Measurements from ENCODE around the gene RUNX3.

The RUNX3 gene

DNA sequence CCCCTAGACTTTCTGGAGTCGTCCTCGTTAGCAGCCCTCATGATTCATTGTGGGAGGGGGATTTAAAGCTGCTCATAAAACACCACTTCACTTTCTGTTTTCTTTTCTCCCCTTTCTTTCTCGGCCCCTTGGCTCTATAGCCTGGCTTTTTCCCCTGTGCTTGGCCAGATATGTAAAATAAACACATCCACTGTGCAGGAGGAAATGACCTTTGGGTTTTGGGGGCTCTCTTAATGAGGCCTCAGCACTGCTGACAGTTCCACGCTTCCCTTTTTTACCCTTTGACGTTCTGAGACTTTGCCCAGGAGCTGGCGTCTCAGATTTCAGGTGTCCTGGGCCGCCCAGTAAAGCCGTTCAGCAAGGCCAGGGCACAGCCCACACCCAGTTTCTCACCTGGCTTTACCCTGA lies 65.7 kb downstream of the RUNX3 start (continued):
- TF ChIP-seq WT1 (tag by site-specific recombination; IDR thresholded peaks at IDR 0.05) (peak; percentile 79), TRIM28 (IDR thresholded peaks at IDR 0.05; ENCODE audit: borderline replicate concordance, low read length) (peak; percentile 44; the same call in 1 of the 2 replicates), ZFHX2 (tag by site-specific recombination; conservative IDR thresholded peaks at IDR 0.05) (0 out of 2 replicates have a peak, but pooled peaks have one; percentile 34), TCF7L2 (IDR thresholded peaks at IDR 0.05; ENCODE audit: borderline replicate concordance, low read depth, low read length) (no peak), GLIS1 (tag by site-specific recombination; IDR thresholded peaks at IDR 0.05) (no peak), ZNF335 (tag by site-specific recombination; conservative IDR thresholded peaks at IDR 0.05) (no peak), ZNF223 (tag by site-specific recombination; IDR thresholded peaks at IDR 0.05) (no peak), ZNF600 (tag by site-specific recombination; IDR thresholded peaks at IDR 0.05) (no peak), SETDB1 (IDR thresholded peaks at IDR 0.05; ENCODE audit: insufficient read length, low read length) (no peak), ZNF529 (tag by site-specific recombination; IDR thresholded peaks at IDR 0.05; ENCODE audit: insufficient replicate concordance) (no peak), ZNF350 (tag by site-specific recombination; IDR thresholded peaks at IDR 0.05) (no peak), RBAK (tag by site-specific recombination; IDR thresholded peaks at IDR 0.05) (no peak), IKZF3 (tag by site-specific recombination; IDR thresholded peaks at IDR 0.05) (no peak), MZF1 (tag by site-specific recombination; IDR thresholded peaks at IDR 0.05; ENCODE audit: borderline replicate concordance) (0 out of 2 replicates have a peak, but pooled peaks have one; percentile 56)
- TF ChIP-seq, protein P1, sequence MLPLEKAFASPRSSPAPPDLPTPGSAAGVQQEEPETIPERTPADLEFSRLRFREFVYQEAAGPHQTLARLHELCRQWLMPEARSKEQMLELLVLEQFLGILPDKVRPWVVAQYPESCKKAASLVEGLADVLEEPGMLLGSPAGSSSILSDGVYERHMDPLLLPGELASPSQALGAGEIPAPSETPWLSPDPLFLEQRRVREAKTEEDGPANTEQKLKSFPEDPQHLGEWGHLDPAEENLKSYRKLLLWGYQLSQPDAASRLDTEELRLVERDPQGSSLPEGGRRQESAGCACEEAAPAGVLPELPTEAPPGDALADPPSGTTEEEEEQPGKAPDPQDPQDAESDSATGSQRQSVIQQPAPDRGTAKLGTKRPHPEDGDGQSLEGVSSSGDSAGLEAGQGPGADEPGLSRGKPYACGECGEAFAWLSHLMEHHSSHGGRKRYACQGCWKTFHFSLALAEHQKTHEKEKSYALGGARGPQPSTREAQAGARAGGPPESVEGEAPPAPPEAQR (tag by site-specific recombination; IDR thresholded peaks at IDR 0.05): no peak
- TF ChIP-seq, protein P2, sequence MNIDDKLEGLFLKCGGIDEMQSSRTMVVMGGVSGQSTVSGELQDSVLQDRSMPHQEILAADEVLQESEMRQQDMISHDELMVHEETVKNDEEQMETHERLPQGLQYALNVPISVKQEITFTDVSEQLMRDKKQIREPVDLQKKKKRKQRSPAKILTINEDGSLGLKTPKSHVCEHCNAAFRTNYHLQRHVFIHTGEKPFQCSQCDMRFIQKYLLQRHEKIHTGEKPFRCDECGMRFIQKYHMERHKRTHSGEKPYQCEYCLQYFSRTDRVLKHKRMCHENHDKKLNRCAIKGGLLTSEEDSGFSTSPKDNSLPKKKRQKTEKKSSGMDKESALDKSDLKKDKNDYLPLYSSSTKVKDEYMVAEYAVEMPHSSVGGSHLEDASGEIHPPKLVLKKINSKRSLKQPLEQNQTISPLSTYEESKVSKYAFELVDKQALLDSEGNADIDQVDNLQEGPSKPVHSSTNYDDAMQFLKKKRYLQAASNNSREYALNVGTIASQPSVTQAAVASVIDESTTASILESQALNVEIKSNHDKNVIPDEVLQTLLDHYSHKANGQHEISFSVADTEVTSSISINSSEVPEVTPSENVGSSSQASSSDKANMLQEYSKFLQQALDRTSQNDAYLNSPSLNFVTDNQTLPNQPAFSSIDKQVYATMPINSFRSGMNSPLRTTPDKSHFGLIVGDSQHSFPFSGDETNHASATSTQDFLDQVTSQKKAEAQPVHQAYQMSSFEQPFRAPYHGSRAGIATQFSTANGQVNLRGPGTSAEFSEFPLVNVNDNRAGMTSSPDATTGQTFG (tag by site-specific recombination; IDR thresholded peaks at IDR 0.05; ENCODE audit: borderline replicate concordance): no peak
- TF ChIP-seq, protein P3, sequence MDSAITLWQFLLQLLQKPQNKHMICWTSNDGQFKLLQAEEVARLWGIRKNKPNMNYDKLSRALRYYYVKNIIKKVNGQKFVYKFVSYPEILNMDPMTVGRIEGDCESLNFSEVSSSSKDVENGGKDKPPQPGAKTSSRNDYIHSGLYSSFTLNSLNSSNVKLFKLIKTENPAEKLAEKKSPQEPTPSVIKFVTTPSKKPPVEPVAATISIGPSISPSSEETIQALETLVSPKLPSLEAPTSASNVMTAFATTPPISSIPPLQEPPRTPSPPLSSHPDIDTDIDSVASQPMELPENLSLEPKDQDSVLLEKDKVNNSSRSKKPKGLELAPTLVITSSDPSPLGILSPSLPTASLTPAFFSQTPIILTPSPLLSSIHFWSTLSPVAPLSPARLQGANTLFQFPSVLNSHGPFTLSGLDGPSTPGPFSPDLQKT (IDR thresholded peaks at IDR 0.05; ENCODE audit: borderline replicate concordance, low read depth, low read length): no peak
- TF ChIP-seq, protein P4, sequence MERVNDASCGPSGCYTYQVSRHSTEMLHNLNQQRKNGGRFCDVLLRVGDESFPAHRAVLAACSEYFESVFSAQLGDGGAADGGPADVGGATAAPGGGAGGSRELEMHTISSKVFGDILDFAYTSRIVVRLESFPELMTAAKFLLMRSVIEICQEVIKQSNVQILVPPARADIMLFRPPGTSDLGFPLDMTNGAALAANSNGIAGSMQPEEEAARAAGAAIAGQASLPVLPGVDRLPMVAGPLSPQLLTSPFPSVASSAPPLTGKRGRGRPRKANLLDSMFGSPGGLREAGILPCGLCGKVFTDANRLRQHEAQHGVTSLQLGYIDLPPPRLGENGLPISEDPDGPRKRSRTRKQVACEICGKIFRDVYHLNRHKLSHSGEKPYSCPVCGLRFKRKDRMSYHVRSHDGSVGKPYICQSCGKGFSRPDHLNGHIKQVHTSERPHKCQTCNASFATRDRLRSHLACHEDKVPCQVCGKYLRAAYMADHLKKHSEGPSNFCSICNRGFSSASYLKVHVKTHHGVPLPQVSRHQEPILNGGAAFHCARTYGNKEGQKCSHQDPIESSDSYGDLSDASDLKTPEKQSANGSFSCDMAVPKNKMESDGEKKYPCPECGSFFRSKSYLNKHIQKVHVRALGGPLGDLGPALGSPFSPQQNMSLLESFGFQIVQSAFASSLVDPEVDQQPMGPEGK (tag by site-specific recombination; IDR thresholded peaks at IDR 0.05): peak; percentile 48
- TF ChIP-seq, protein P5, sequence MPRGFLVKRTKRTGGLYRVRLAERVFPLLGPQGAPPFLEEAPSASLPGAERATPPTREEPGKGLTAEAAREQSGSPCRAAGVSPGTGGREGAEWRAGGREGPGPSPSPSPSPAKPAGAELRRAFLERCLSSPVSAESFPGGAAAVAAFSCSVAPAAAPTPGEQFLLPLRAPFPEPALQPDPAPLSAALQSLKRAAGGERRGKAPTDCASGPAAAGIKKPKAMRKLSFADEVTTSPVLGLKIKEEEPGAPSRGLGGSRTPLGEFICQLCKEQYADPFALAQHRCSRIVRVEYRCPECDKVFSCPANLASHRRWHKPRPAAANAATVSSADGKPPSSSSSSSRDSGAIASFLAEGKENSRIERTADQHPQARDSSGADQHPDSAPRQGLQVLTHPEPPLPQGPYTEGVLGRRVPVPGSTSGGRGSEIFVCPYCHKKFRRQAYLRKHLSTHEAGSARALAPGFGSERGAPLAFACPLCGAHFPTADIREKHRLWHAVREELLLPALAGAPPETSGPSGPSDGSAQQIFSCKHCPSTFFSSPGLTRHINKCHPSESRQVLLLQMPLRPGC (tag by site-specific recombination; IDR thresholded peaks at IDR 0.05): no peak
- TF ChIP-seq, protein P6, sequence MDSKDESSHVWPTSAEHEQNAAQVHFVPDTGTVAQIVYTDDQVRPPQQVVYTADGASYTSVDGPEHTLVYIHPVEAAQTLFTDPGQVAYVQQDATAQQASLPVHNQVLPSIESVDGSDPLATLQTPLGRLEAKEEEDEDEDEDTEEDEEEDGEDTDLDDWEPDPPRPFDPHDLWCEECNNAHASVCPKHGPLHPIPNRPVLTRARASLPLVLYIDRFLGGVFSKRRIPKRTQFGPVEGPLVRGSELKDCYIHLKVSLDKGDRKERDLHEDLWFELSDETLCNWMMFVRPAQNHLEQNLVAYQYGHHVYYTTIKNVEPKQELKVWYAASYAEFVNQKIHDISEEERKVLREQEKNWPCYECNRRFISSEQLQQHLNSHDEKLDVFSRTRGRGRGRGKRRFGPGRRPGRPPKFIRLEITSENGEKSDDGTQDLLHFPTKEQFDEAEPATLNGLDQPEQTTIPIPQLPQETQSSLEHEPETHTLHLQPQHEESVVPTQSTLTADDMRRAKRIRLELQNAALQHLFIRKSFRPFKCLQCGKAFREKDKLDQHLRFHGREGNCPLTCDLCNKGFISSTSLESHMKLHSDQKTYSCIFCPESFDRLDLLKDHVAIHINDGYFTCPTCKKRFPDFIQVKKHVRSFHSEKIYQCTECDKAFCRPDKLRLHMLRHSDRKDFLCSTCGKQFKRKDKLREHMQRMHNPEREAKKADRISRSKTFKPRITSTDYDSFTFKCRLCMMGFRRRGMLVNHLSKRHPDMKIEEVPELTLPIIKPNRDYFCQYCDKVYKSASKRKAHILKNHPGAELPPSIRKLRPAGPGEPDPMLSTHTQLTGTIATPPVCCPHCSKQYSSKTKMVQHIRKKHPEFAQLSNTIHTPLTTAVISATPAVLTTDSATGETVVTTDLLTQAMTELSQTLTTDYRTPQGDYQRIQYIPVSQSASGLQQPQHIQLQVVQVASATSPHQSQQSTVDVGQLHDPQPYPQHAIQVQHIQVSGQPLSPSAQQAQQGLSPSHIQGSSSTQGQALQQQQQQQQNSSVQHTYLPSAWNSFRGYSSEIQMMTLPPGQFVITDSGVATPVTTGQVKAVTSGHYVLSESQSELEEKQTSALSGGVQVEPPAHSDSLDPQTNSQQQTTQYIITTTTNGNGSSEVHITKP (tag by site-specific recombination; IDR thresholded peaks at IDR 0.05): peak; percentile 44; the same call in 1 of the 2 replicates

Measured in HEK293 (cell line).